IPS DF 6.9 (cell line): ENCODE results near the gene PRDM8.
"Not testable (repeated sequence)": the region's sequence is repeated elsewhere in the genome, so short reads cannot be mapped to it uniquely, and the experiment has no call there.

Experiments
- DNase-seq: peaks from one replicate; pipeline ENCODE4 v3.0.0-alpha.2; 2013; ENCODE audit warnings: low read depth, low spot score
- H3K27ac ChIP-seq: one replicate; pipeline ENCODE4 v1.5.1; 2013; ENCODE audit warnings: low read length, control low read depth
- H3K27me3 ChIP-seq: 2 replicates; pipeline ENCODE4 v1.6.1; 2013; ENCODE audit warnings: mild to moderate bottlenecking, low read length; ENCODE audit not compliant: control insufficient read depth, insufficient read depth
- H3K36me3 ChIP-seq: 2 replicates; pipeline ENCODE4 v1.6.1; 2013; ENCODE audit warnings: low read length; ENCODE audit not compliant: control insufficient read depth, insufficient read depth
- H3K4me1 ChIP-seq: 2 replicates; pipeline ENCODE4 v1.6.1; 2013; ENCODE audit warnings: low read length; ENCODE audit not compliant: control insufficient read depth, insufficient read depth
- H3K4me3 ChIP-seq: 2 replicates; pipeline ENCODE4 v1.5.1; 2013; ENCODE audit warnings: mild to moderate bottlenecking, low read length
- H3K9me3 ChIP-seq: 2 replicates; pipeline ENCODE4 v1.6.1; 2013; ENCODE audit warnings: low read length, inconsistent platforms; ENCODE audit not compliant: control insufficient read depth, insufficient read depth
- WGBS: extraction: QIAGEN DNeasy Blood & Tissue Kit; methylation state at CpG from one replicate; pipeline ENCODE4 v1.1.7; 2013; ENCODE audit warnings: mixed read lengths, missing lambda C conversion rate; ENCODE audit not compliant: insufficient read length, insufficient coverage; 5-methylcytosine and 5-hydroxymethylcytosine counted together

The PRDM8 gene

GRCh38 chr4:80171251-80171650, 26.1 kb upstream of the PRDM8 start:
- Histone ChIP-seq H3K36me3 (no peaks in the 10 kb centered on the region), H3K27ac (no peak overlapping the region), H3K4me3 (no peak overlapping the region), H3K27me3 (no peaks in the 10 kb centered on the region), H3K9me3 (no peaks in the 10 kb centered on the region), H3K4me1 (no peaks in the 10 kb centered on the region)
- DNase-seq, result no peak
- no CpG with 5 or more reads among the region's 1 CpG for WGBS

- Histone ChIP-seq H3K27me3 (no peaks in the 10 kb centered on the region), H3K4me3 (no peak overlapping the region), H3K36me3 (no peaks in the 10 kb centered on the region), H3K27ac (no peak overlapping the region), H3K9me3 (no peaks in the 10 kb centered on the region), H3K4me1 (no peaks in the 10 kb centered on the region)
- DNase-seq, result no peak
- no CpG with 5 or more reads among the region's 3 CpGs for WGBS
These were observed 25.6 kb upstream of the PRDM8 start for GRCh38 chr4:80171656-80172055.

DNA sequence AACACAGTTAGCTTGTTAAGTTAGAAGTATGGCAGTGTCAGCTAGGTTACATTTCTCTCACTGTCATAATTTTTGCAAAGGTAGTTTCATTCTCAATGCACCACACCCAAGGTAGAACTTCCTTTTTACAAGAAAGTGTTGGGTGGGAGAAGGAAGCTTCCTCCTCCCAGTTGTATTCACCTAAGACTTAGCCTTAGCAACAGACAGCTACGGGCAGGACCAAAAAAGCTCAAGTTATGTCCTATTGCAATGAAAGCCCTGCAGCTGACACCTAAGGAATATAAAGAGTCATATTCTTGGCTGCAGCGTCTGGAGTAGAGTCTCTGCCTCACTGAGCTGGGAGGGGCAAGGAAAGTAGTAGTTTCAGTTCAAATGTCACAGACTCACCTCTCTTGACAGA, 25.1 kb upstream of the PRDM8 start:
- Histone ChIP-seq H3K4me3 (no peak overlapping the region), H3K9me3 (no peaks in the 10 kb centered on the region), H3K4me1 (no peaks in the 10 kb centered on the region), H3K36me3 (no peaks in the 10 kb centered on the region), H3K27ac (no peak overlapping the region), H3K27me3 (no peaks in the 10 kb centered on the region)
- DNase-seq, result no peak
- WGBS, result no CpG with 5 or more reads among the region's 2 CpGs

GRCh38 chr4:80173401-80173800, 23.9 kb upstream of the PRDM8 start:
- Histone ChIP-seq H3K9me3 (no peaks in the 10 kb centered on the region), H3K36me3 (no peaks in the 10 kb centered on the region), H3K4me1 (no peaks in the 10 kb centered on the region), H3K4me3 (no peak overlapping the region), H3K27me3 (no peaks in the 10 kb centered on the region), H3K27ac (no peak overlapping the region)
- no peak for DNase-seq

DNA sequence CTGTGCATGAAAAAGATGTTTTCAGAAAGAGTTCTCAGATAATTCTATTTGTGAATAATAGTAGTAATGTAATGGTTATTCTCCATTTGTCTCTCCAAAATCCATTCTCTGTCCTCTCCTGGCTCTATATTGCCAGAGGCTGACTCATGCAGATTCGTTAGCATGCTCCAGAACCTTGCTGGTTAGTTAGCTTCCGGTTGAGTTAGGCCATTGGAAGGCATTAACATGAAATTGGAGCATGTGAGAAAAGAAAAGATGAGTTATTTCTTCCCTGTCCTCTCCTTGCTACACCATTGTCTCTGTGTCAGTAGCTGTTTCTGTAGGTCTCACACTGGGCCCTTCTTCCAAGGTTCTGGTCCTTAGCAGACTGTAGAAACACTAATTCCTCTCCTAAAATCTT, 23.5 kb upstream of the PRDM8 start:
- no peak for DNase-seq
- WGBS, result no CpG with 5 or more reads among the region's 2 CpGs
- no peak overlapping the region for H3K27ac ChIP-seq

GRCh38 chr4:80177793-80178192, 19.5 kb upstream of the PRDM8 start:
- peaks cover 10% of the 10 kb centered on the region for H3K27me3 ChIP-seq
- not testable (repeated sequence) for H3K36me3 ChIP-seq, H3K4me1 ChIP-seq, DNase-seq, H3K4me3 ChIP-seq, H3K27ac ChIP-seq, H3K9me3 ChIP-seq

More for the DNA sequence above, 23.5 kb upstream of the PRDM8 start:
- no peaks in the 10 kb centered on the region for H3K36me3 ChIP-seq
- H3K27me3 ChIP-seq, result no peaks in the 10 kb centered on the region
- H3K9me3 ChIP-seq, result no peaks in the 10 kb centered on the region
- no peaks in the 10 kb centered on the region for H3K4me1 ChIP-seq
- H3K4me3 ChIP-seq, result no peak overlapping the region

GRCh38 chr4:80178964-80179363, 18.3 kb upstream of the PRDM8 start:
- no peaks in the 10 kb centered on the region for H3K9me3 ChIP-seq
- H3K4me1 ChIP-seq, result no peaks in the 10 kb centered on the region
- WGBS, result no CpG with 5 or more reads among the region's 4 CpGs
- no peak overlapping the region for H3K4me3 ChIP-seq
- H3K27ac ChIP-seq, result no peak overlapping the region
- no peak for DNase-seq
- H3K27me3 ChIP-seq, result peaks cover 18% of the 10 kb centered on the region
- no peaks in the 10 kb centered on the region for H3K36me3 ChIP-seq

GRCh38 chr4:80179637-80180161, 17.6 kb upstream of the PRDM8 start:
- no peak overlapping the region for H3K27ac ChIP-seq
- WGBS, result no CpG with 5 or more reads among the region's 3 CpGs
- no peaks in the 10 kb centered on the region for H3K9me3 ChIP-seq

GRCh38 chr4:80180743-80181142, 16.6 kb upstream of the PRDM8 start:
- Histone ChIP-seq H3K36me3 (no peaks in the 10 kb centered on the region), H3K4me3 (no peak overlapping the region), H3K9me3 (no peaks in the 10 kb centered on the region), H3K4me1 (no peaks in the 10 kb centered on the region), H3K27me3 (peaks cover 27% of the 10 kb centered on the region), H3K27ac (no peak overlapping the region)
- no CpG with 5 or more reads among the region's 3 CpGs for WGBS
- DNase-seq, result no peak

More at GRCh38 chr4:80179637-80180161, 17.6 kb upstream of the PRDM8 start:
- no peaks in the 10 kb centered on the region for H3K4me1 ChIP-seq
- no peak for DNase-seq
- no peaks in the 10 kb centered on the region for H3K36me3 ChIP-seq
- no peak overlapping the region for H3K4me3 ChIP-seq
- H3K27me3 ChIP-seq, result peaks cover 18% of the 10 kb centered on the region

- no peak overlapping the region for H3K4me3 ChIP-seq
- no peaks in the 10 kb centered on the region for H3K4me1 ChIP-seq
- WGBS, result no CpG with 5 or more reads among the region's 10 CpGs
- H3K27ac ChIP-seq, result no peak overlapping the region
- no peak for DNase-seq
- no peaks in the 10 kb centered on the region for H3K36me3 ChIP-seq
- H3K27me3 ChIP-seq, result peaks cover 42% of the 10 kb centered on the region
- no peaks in the 10 kb centered on the region for H3K9me3 ChIP-seq
These were observed 15.0 kb upstream of the PRDM8 start for GRCh38 chr4:80182237-80182866.
